Measurements from ENCODE around the gene CKAP2L.
"Not testable (repeated sequence)": the region's sequence is repeated elsewhere in the genome, so short reads cannot be mapped to it uniquely, and the experiment has no call there.

The CKAP2L gene

DNA sequence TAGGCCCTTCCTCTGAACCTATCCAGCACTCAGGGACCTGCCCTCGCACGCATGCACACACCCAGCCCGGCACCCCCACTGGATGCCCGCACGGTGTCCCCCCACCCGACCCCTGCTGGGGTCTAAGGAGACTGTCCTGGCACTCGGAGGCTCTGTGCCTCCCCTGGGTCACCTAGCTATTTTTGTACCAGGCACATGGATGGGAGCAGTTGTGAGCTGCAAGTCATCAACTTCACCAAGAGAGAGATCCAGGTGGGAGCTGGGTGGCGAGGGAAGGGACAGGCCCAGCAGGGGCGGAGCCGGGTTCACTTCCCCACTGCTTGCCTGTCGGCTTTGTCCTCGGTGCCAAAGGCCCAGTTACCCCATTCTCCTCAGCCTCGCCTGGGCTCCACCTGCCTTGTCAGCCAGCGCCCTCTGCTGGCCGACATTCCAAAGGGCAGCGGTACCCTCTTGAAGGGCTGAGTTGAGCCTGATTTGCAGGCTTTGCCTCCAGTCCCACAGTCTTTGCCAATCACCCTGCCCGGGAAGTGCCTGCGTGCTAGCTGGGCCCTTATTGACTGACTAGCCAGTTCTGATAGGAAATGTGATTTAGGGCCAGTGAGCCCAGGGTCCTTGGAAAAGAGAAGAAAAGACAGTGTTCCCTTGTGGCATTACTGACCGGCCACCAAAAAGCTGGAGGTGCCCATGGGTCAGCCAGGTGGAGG, 37.8 kb downstream of the CKAP2L start:
- DNase-seq (ENCODE audit: low spot score), result peak; percentile 93

DNA sequence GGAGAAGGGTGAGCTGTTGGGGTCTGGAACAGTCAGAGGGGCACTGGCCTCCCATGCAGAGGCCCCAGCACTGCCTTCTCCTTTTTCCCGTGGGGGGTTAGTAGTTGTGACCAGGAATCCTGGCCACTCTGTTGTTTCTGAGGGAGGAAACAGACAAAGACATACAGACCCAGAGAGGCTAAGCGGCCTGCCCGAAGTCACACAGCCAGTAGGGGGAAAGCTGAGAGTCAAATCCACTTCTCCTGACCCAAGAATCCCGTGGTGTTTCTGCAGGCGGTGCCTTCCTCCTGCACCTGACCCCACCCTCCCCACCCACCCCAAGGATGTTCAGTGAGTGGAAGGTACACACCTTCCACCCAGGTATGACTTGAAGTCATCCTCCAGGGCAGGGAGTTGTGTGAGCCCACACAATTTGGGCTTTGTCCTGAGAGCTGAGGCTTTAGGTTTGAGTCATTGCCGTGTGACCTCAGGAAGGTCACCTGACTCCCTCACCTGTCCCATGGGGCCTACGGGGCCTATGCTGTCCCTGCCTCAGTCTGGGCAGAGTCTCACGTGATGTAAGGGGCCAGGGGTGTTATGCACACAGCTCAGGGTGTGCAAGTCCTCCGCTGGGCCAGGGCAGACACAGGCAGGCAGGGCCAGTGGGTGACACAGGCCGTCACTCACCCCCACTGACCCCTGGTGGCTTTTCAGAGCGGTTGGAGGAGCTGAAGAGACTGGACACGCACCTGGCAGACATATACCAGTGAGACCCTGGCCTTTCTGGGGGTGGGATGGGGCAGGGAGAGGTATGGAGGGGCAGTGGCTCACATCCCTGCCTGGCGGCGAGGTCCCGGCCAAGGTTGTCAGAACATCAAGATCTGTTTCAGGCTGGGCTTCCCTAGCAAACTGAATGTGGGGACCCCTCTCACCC, 38.6 kb downstream of the CKAP2L start:
- DNase-seq (ENCODE audit: low spot score), result peak; percentile 81

DNA sequence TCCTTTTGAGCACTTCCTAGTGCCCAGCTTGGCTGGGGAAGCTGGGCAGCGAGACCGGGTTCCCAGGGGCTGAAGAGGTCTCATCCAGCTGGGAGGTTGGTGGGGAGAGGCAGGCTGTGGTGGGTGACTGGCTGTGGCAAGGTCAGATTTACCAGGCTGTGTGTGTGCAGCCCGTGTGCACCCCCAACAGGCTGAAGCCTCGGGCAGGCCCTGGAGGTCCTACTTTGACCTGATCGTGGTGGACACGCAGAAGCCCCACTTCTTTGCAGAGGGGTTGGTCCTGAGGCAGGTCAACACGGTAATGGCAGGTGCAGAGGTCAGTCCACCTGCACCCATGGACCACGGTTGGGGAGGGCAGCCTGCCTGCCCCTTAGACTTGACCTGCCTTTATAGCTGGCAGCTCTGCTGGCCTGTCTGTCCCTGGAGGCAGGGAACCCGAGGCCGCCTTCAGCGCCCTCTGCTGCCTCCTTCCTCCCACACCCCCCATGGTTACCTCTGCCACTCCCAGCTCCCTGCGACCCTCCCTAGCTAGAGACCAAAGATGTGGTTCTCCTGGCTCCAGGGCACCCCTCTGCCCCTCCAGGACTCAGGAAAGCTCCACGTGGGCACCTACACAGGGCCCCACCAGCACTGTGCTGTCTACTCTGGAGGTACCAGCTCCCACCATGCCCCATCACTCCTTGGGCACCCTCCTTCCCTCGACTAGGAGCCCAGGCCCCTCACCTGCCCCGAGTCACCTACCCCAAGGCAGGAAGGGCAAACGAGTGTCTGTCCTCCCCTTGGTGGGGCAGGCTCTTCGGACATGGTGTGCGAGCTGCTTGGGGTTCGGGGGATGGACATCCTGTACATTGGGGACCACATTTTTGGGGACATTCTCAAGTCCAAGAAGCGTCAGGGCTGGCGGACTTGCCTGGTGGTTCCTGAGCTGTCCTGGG, 39.6 kb downstream of the CKAP2L start:
- DNase-seq (ENCODE audit: low spot score), result peak; percentile 32

DNA sequence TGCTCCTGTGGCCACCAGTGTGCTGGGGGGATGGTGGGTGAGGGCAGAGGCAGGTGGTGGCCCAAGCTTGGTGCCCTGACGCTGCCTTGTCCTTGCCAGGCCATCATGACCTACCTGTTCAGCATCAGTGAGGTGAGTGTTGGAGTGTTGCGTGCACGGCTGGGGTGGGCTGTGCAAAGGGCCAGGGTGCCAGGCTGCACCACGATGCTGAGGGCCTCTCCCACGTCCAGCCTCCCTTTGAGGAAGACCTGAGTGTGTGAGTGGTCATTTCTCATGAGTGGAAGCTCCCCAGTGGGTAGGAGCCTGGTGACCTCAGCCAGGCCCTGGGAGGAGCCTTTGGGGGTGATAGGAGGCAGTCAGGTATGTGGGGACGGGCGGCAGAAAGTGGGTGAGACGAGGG, 40.4 kb downstream of the CKAP2L start:
- no peak for DNase-seq (ENCODE audit: low spot score)

DNA sequence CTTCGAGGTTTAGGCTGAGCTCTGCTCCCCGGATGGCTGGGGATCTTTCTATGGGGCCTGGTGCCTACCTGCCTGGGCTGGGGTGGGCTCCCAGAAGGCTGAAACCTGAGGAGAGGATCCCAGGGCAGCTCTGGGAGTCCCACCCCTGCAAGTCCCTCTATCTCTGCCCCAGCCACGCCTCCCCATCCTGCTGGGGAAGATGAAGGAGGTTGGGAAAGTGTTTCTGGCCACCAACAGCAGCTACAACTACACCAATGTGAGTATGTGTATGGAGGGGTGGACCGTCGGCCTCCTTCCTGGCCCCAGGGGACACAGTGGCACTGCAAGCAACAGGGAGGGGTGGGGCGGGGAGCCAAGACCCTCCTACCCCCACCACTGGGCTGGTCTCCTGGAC, 40.9 kb downstream of the CKAP2L start:
- no peak for DNase-seq (ENCODE audit: low spot score)

DNA sequence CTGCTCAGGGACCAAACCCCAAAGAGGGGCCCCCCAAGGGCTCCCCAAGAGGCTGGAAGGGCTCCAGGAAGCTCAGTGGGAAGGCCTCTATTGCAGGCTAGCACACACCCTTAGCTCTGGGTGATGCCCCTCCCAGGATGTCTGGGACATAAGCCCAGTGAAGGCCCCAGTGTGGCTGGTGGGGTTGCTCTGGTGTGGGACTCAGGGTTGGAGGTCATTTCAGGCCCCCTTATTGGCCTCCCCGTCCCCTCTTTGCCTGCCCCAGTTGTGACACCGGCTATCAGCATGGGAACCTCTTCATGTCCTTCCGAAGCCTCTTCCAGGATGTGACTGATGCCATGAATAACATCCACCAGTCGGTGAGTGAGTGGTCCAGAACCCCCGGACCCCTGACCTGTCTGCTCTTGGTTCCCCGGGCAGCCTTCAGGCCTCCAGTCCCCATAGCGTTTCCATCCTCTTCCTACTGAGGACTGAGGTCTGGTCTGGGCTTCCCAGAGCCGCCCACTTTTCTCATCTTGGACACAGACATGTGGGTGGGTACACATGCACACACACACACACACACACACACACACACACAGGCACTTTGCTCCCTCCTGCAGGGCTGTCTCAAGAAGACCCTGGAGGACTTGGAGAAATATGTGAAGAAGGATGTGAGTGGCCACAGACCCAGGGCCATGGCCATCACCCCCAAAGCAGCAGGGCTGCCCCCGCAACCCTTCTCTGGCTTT, 41.4 kb downstream of the CKAP2L start:
- DNase-seq (ENCODE audit: low spot score), result no peak

DNA sequence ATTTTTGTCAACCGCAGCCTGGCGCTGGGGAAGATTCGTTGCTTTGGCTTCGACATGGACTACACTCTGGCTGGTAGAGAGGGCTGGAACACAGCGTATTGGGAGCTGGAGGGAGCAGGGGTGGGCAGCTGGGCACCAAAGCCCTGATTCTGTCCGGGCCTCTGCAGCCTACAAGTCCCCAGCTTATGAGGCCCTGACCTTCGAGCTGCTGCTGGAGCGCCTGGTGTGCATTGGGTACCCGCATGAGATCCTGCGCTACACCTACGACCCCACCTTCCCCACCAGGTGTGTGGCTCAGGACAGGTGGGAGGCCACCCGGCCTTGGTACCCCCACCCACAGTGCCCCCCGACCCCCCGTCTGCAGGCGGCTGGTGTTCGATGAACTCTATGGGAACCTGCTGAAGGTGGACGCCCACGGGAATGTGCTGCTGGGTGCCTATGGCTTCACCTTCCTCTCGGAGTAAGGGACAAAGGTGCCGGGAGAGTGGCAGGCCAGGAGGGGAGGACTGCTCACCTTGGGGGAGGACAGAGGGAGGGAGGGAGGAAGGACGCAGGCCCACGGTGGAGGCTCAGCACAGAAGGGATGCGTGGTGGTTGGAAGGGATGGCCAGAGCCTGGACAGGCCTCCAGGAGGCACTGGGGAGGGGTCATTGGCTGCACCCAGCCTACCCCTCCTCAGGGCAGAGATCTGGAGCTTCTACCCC, 42.4 kb downstream of the CKAP2L start:
- DNase-seq (ENCODE audit: low spot score), result no peak

DNA sequence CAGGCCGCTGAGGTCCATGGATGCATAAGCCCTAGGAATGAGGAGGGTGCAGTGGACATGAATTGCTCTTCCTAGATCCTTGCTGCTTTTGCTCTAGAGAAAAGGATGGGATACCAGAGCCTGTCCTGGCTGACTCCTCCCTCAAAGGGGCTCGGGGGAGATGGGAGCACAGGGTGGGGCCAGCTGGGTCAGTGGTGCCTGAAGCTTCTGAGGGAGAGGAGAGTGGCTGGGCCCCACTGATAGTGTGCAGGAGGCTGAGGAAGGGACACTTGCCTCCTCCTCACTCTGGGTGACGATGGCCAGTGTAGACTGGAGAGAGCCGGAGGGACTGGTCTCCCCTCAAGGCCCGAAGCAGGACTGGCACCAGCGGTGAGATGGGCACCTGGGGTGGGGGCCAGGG, 43.6 kb downstream of the CKAP2L start, which contains the start of gene NT5DC4:
Gene NT5DC4 (plus strand): TSS at position 236 of the 400 bp plus-strand sequence. CDS start 60 bp downstream, at position 296.
- no peak for DNase-seq (ENCODE audit: low spot score)

DNA sequence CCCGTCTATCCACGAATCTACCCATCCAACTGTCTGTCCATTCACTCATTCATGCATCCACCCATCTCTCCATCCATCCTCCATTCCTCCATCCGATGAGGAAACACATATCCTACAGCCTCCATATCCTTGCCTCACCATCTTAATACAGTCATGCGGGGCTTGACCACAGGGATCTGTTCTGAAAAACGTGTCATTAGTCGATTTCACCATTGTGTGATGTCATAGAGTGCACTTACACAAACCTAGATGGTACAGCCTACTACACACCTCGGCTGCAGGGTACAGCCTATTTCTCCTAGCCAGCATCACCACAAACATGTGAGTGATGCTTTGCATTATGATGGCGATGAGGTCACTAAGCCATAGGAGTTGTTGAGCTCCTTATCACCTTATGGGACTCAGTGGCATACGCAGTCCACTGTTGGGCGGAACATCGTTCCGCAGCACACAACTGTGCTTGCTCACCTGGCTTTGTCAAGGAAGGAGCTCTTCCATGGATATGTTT, 45.5 kb downstream of the CKAP2L start:
- DNase-seq (ENCODE audit: low spot score), result no peak

DNA sequence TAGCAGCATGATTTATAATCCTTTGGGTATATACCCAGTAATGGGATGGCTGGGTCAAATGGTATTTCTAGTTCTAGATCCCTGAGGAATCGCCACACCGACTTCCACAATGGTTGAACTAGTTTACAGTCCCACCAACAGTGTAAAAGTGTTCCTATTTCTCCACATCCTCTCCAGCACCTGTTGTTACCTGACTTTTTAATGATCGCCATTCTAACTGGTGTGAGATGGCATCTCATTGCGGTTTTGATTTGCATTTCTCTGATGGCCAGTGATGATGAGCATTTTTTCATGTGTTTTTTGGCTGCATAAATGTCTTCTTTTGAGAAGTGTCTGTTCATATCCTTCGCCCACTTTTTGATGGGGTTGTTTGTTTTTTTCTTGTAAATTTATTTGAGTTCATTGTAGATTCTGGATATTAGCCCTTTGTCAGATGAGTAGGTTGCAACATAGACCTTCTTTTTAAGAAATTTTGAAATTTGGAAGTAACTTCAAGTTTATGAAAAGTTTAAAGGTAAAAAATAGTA, 47.5 kb downstream of the CKAP2L start:
- not testable (repeated sequence) for DNase-seq (ENCODE audit: low spot score)

DNA sequence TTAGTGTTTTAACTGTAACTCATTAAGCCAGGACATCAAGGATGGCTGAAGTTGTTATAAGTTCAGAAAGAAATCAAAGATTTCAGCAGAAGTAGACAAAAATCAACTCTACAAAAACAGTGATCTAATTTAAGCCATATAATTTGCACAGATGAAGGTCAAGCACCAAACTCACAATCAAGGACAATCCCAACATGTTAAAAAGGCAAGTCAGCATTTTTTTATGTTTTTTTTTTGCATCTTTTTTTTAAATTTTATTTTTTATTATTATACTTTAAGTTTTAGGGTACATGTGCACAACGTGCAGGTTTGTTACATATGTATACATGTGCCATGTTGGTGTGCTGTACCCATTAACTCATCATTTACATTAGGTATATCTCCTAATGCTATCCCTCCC, 48.3 kb downstream of the CKAP2L start:
- DNase-seq (ENCODE audit: low spot score), result not testable (repeated sequence)

DNA sequence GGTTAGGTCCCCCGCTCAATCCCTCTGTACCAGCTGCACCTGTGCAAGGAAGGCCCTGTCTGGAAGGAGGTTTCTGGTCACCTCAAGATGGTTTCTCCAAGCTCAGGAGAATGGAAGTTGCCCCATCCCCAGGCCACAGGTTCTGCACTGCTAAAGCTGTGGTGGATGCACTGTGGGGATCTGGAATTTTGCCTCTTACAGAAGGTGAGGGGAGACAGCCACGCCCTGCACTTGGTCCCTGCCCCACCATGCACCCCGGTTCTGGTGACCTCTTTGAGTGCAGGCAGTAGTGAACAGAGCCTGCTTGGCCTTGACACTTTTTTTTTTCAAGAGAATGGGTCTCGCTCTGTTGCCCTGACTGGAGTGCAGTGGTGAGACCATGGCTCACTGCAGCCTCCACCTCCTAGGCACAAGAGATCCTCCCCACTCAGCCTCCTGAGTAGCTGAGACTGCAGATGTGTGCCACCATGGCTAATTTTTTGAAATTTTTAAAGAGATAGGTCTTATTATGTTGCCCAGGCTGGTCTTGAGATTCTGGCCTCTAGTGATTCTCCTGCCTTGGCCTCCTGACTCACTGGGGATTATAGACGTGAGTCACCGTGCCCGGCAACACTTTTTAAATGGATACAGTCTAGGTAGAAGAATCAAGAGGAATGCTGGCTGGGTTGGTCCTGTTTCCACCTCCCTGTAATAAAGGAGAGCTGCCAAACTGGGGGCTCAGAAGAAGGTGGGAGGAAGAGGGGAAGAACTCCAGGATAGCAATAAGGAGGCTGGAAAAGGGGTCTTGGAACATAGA, 49.4 kb downstream of the CKAP2L start:
- DNase-seq (ENCODE audit: low spot score), result peak; percentile 84

DNA sequence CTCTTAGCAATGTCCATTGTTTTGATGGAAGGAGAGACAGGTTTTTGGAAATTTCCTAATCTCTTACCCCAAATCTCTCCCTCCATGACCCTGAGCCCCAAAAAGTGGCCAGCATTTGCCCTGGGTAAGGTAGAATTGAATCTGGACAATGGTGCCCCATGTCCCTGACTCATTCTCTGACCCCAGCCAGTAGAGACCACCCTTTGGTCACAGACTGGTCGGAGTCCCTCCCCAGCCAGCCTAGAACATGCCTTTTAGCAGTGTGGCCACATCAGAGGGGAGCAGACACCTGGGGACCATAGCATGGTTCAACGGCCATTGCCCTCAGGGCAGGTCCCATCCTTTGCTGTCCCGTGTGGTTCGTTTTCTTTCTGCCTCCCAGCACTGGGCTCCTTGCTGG, 50.1 kb downstream of the CKAP2L start:
- no peak for DNase-seq (ENCODE audit: low spot score)

DNA sequence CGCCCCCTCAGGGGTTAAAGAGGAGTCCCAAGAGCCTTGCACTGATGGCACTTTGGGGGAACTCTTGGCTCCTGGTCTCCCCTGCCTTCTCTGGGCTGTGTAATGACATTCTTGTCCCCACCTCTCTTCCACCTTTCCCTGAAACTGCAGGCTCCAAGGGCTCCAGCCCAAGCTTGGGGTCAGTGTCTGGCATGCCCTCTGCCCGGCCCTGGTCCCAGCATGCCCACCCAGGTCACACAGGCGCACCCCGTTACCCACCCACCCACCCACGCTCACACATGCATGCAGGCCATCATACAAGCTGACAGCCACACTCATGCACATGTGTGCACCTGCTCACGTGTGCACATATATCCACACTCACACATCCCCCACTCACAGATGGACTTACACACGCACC, 50.5 kb downstream of the CKAP2L start:
- DNase-seq (ENCODE audit: low spot score), result no peak

DNA sequence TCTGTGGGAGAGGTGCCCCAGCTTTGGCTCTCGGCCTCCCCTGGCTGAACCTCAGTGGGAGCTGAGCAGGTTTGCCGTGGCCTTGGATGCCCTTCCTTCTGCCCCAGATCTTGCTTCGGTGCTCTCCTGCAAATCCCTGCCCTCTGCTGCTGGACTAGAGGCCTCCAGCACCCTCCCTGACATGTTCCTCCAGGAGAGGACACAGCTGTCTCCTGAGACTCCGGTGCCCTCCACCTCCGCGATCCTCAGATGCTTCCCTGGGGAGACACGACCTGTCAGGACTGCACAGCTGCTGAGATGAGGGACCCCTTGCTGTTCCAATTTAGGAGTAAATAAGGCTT, 50.9 kb downstream of the CKAP2L start:
- DNase-seq (ENCODE audit: low spot score), result no peak

DNA sequence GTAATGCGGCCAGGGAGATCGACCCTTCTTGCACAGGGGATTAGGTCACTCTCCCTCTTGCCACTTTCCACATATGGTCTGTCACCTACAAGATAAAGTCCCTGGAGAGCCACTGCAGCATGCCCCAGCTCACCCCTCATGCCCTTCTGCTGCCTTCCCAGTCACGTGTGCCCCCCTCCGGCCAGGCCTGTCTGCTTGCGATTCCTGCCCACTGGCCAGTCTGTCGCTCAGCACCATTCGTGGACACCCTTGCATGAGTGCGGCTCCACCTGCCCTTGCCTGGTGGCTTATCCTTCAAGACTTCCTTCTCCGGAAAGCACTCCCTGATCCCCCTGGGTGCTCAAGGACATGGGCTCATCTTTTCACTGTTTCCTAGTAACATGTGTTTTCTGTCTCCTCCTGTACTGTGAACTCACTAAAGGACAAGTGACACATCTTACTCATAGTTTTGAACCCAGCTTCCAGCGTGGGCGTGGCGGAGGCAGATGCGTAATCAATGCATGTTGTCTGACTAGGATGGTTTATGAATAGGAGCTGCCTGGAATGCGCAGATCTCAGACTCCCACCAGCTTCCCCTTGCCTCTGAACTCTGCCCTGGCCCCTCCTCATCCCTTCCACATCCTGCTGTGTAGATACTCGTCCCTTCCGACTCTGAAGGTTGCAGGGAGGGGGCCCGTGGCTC, 51.4 kb downstream of the CKAP2L start:
- DNase-seq (ENCODE audit: low spot score), result peak; percentile 63

DNA sequence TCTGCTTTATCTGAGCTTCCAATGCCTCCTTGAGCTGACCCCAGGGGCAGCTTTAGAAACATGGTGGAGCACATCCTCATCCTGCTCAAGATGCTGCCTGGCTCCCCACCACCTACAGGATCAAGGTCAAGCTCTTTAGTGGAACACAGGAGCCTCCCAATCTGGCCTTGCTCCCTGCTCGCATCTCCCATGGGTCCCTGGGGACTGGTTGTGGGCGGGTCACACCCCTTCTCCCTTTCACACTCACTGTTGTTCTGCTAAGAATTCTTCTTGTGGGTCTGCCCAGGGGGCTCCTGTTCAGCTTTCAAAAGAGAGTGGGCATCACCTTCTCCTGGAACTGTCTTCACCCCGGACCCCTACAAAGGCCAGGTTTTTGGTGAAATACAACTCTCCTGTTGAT, 51.9 kb downstream of the CKAP2L start:
- DNase-seq (ENCODE audit: low spot score), result no peak

DNA sequence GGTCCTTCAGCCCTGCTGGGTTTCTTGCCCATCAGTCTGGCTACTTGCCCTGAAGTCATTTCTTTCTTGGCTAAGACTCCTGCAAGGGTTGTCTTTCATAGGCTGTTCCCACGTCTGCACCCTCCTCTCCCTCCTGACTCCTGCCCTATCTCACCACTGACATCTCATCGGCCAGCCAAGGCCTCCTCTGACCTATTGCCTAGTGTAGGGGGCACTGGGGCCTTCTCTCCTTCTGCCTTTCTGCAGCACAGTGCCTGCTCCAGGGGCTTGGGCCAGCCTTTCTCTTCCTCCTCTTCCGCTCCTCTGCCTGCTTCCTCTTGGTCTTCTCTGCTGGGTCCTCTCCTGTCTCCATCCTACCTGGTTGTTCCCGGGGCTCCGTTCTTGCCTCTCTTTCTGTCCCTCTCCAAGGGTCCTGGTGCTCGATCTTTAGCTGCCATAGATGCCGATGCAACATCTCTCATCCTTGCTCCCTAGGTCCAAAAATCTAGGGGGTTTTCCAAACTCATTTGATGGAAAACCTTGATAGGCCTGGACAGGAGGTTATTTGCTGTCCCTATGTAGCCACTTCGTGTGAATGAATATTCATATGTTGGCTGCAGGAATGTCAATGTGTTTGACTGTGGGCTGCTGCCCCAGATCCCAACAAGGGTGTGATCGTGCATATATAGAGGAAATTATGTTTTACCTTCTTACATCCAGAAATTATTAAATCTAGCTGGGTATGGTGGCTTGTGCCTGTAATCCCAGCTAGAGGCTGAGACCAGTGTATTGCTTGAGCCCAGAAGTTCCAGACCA, 53.3 kb downstream of the CKAP2L start:
- DNase-seq (ENCODE audit: low spot score), result no peak

Data from kidney tubule cell (primary cell).